H9 (cell line): Measurements from ENCODE around the gene SLC37A2. TPM values are rescaled to one million over a fixed set of nuclear protein-coding genes. Genes with fewer than 3 reads are reported as not detected.
A peak's percentile ranks its signal among the peaks of the same experiment; 100 is the strongest.

Source experiments
- DNase-seq: peaks from one replicate; pipeline ENCODE4 v3.0.0-alpha.2; 2017
- H2AFZ ChIP-seq: one replicate; pipeline ENCODE4 v1.6.1; 2013; ENCODE audit warnings: mild to moderate bottlenecking, low read length, control low read depth, moderate library complexity
- H2AK5ac ChIP-seq: 2 replicates; pipeline ENCODE4 v1.6.1; 2013; ENCODE audit warnings: low read length, control low read depth, mixed read lengths; ENCODE audit not compliant: insufficient read length
- H2BK120ac ChIP-seq: one replicate; pipeline ENCODE4 v1.6.1; 2013; ENCODE audit warnings: low read depth, mild to moderate bottlenecking, low read length, control low read depth, inconsistent platforms; ENCODE audit not compliant: poor library complexity, severe bottlenecking
- H2BK12ac ChIP-seq: 2 replicates; pipeline ENCODE4 v1.6.1; 2013; ENCODE audit warnings: low read length, control low read depth, mixed read lengths, low read depth; ENCODE audit not compliant: insufficient read length
- H2BK15ac ChIP-seq: 2 replicates; pipeline ENCODE4 v1.6.1; 2013; ENCODE audit warnings: low read depth, low read length, control low read depth
- H2BK20ac ChIP-seq: one replicate; pipeline ENCODE4 v1.6.1; 2013; ENCODE audit warnings: low read depth, mild to moderate bottlenecking, low read length, control low read depth, inconsistent platforms; ENCODE audit not compliant: poor library complexity, severe bottlenecking
- H2BK5ac ChIP-seq: 2 replicates; pipeline ENCODE4 v1.6.1; 2013; ENCODE audit warnings: low read length, control low read depth, mixed read lengths; ENCODE audit not compliant: insufficient read length
- H3K14ac ChIP-seq: 2 replicates; pipeline ENCODE4 v1.6.1; 2013; ENCODE audit warnings: low read length, control low read depth; ENCODE audit not compliant: insufficient read depth
- H3K18ac ChIP-seq: 2 replicates; pipeline ENCODE4 v1.6.1; 2013; ENCODE audit warnings: low read depth, mild to moderate bottlenecking, mixed read lengths, low read length, control low read depth; ENCODE audit not compliant: insufficient read length
- H3K23ac ChIP-seq: 2 replicates; pipeline ENCODE4 v1.6.1; 2013; ENCODE audit warnings: low read length, control low read depth, mixed read lengths, low read depth; ENCODE audit not compliant: insufficient read length
- H3K23me2 ChIP-seq: 2 replicates; pipeline ENCODE4 v1.6.1; 2013; ENCODE audit warnings: low read depth, mild to moderate bottlenecking, mixed read lengths, low read length, control low read depth; ENCODE audit not compliant: insufficient read length, poor library complexity, severe bottlenecking
- H3K27ac ChIP-seq: 2 replicates; pipeline ENCODE4 v1.5.1; 2013; ENCODE audit warnings: low read length, control low read depth, mixed read lengths, low read depth; ENCODE audit not compliant: insufficient read length
- H3K27me3 ChIP-seq: 2 replicates; pipeline ENCODE4 v1.6.1; 2013; ENCODE audit warnings: low read length, control low read depth, inconsistent platforms; ENCODE audit not compliant: insufficient read depth
- H3K4ac ChIP-seq: 2 replicates; pipeline ENCODE4 v1.6.1; 2013; ENCODE audit warnings: low read depth, mild to moderate bottlenecking, control low read depth, inconsistent platforms, low read length, moderate library complexity
- H3K4me1 ChIP-seq: 2 replicates; pipeline ENCODE4 v1.6.1; 2013; ENCODE audit warnings: low read length, control low read depth, inconsistent platforms; ENCODE audit not compliant: insufficient read depth
- H3K4me2 ChIP-seq: 2 replicates; pipeline ENCODE4 v1.6.1; 2013; ENCODE audit warnings: low read length, control low read depth, mixed read lengths; ENCODE audit not compliant: insufficient read length, insufficient read depth
- H3K56ac ChIP-seq: 2 replicates; pipeline ENCODE4 v1.6.1; 2013; ENCODE audit warnings: low read depth, mild to moderate bottlenecking, mixed read lengths, low read length, control low read depth; ENCODE audit not compliant: insufficient read length
- H3K79me1 ChIP-seq: 2 replicates; pipeline ENCODE4 v1.6.1; 2013; ENCODE audit warnings: low read depth, mild to moderate bottlenecking, moderate library complexity, low read length, control low read depth, inconsistent platforms; ENCODE audit not compliant: insufficient read depth, poor library complexity, severe bottlenecking
- H3K79me2 ChIP-seq: 2 replicates; pipeline ENCODE4 v1.6.1; 2013; ENCODE audit warnings: low read length, control low read depth, inconsistent platforms; ENCODE audit not compliant: insufficient read depth
- H3K9ac ChIP-seq: 2 replicates; pipeline ENCODE4 v1.6.1; 2013; ENCODE audit warnings: low read length, control low read depth, mixed read lengths; ENCODE audit not compliant: insufficient read length; ENCODE audit errors: extremely low read depth
- H3K9me3 ChIP-seq: one replicate; pipeline ENCODE4 v1.6.1; 2013; ENCODE audit warnings: low read depth, low read length, inconsistent platforms; ENCODE audit not compliant: control insufficient read depth
- H3T11ph ChIP-seq: one replicate; pipeline ENCODE4 v1.6.1; 2013; ENCODE audit warnings: mild to moderate bottlenecking, low read length, control low read depth, inconsistent platforms
- H4K20me1 ChIP-seq: one replicate; pipeline ENCODE4 v1.6.1; 2013; ENCODE audit not compliant: control insufficient read depth, insufficient read length, insufficient read depth
- H4K5ac ChIP-seq: 2 replicates; pipeline ENCODE4 v1.6.1; 2013; ENCODE audit warnings: low read depth, mild to moderate bottlenecking, mixed read lengths, low read length, control low read depth; ENCODE audit not compliant: insufficient read length
- H4K8ac ChIP-seq: replicated peaks from 2 replicates; pipeline ENCODE4 v1.6.1; 2013; ENCODE audit warnings: low read length, control low read depth, mixed read lengths, low read depth; ENCODE audit not compliant: insufficient read length
- H4K91ac ChIP-seq: 2 replicates; pipeline ENCODE4 v1.6.1; 2013; ENCODE audit warnings: low read depth, mild to moderate bottlenecking, moderate library complexity, mixed read lengths, low read length, control low read depth; ENCODE audit not compliant: insufficient read length
- H3K27ac Mint-ChIP-seq, 3 experiments: 2 replicates in 2 of 3; 3 replicates in 1 of 3; pipeline ENCODE4 v1.8.0; 2020 to 2021; ENCODE audit warnings: mixed read lengths in 3 of 3, mild to moderate bottlenecking in 1 of 3, moderate library complexity in 1 of 3
- H3K27me3 Mint-ChIP-seq: 2 replicates; pipeline ENCODE4 v1.8.0; 2021; ENCODE audit warnings: low read depth, mild to moderate bottlenecking, moderate library complexity, mixed read lengths
- H3K36me3 Mint-ChIP-seq, 3 experiments: 2 replicates in 2 of 3; 3 replicates in 1 of 3; pipeline ENCODE4 v1.8.0; 2020 to 2021; ENCODE audit warnings: low read depth in 3 of 3, mixed read lengths in 3 of 3; ENCODE audit not compliant: insufficient read depth in 1 of 3
- H3K4me1 Mint-ChIP-seq, 2 experiments: 2 replicates each; pipeline ENCODE4 v1.8.0; 2020; ENCODE audit warnings: mixed read lengths in 2 of 2
- H3K4me3 Mint-ChIP-seq, 2 experiments: 2 replicates in 1 of 2; 3 replicates in 1 of 2; pipeline ENCODE4 v1.8.0; 2020 to 2021; ENCODE audit warnings: mild to moderate bottlenecking in 2 of 2, mixed read lengths in 2 of 2, moderate library complexity in 1 of 2
- H3K9me3 Mint-ChIP-seq, 2 experiments: 2 replicates in 1 of 2; 3 replicates in 1 of 2; pipeline ENCODE4 v1.8.0; 2020; ENCODE audit warnings: mild to moderate bottlenecking in 2 of 2, mixed read lengths in 2 of 2, moderate library complexity in 1 of 2
- CTCF ChIP-seq: fragments of 200-600 bp; sonication (generic); conservative IDR thresholded peaks from 3 replicates; pipeline ENCODE4 v1.8.0; 2021; ENCODE audit warnings: antibody characterized with exemption, mild to moderate bottlenecking
- WGBS: extraction: QIAGEN DNeasy Blood & Tissue Kit; methylation state at CpG from one replicate; pipeline ENCODE4 v1.1.7; 2013; ENCODE audit warnings: missing lambda C conversion rate, low lambda C conversion rate, mixed read lengths; ENCODE audit not compliant: insufficient read length; ENCODE audit errors: extremely low coverage; 5-methylcytosine and 5-hydroxymethylcytosine counted together
- total RNA-seq: library from RNA; stranded (reverse); gene quantifications from 2 replicates; pipeline ENCODE4 v1.2.1, GENCODE V29; 2021

Gene SLC37A2
- total RNA-seq, 1 experiment from 2014 or later: 1.2 TPM

- Histone ChIP-seq H3K79me2 (no peaks in the 10 kb centered on the region), H3K9me3 (no peaks in the 10 kb centered on the region), H2BK5ac (no peak overlapping the region), H3K23me2 (no peaks in the 10 kb centered on the region), H3K56ac (no peak overlapping the region), H3K14ac (no peak overlapping the region; the same call in 1 of the 2 replicates), H3K4me2 (no peak overlapping the region), H4K5ac (no peak overlapping the region), H4K91ac (no peak overlapping the region), H3K27me3 (no peaks in the 10 kb centered on the region), H2BK120ac (no peak overlapping the region), H4K20me1 (no peaks in the 10 kb centered on the region), H2AFZ (no peak overlapping the region), H3K18ac (no peak overlapping the region), H4K8ac (no peak overlapping the region), H3K4ac (no peak overlapping the region), H3K23ac (no peak overlapping the region), H3K9ac (no peak overlapping the region), H3K4me1 (no peaks in the 10 kb centered on the region), H2BK20ac (no peak overlapping the region), H3K27ac (no peak overlapping the region), H2BK15ac (no peak overlapping the region), H3K79me1 (no peaks in the 10 kb centered on the region), H2BK12ac (no peak overlapping the region), H2AK5ac (no peak overlapping the region), H3T11ph (no peak overlapping the region)
- Mint-ChIP-seq H3K27me3 (peaks cover 13% of the 10 kb centered on the region), H3K9me3 (no peaks in the 10 kb centered on the region), H3K27ac (peak overlapping the region in 1 of 3 experiments; percentile 63; a peak in 1 of 7 replicates), H3K4me1 (peaks cover 16 to 22% of the 10 kb centered on the region in 2 experiments), H3K36me3 (no peaks in the 10 kb centered on the region), H3K4me3 (no peak overlapping the region)
- TF ChIP-seq CTCF: no peak
- peak; percentile 27 for DNase-seq
- WGBS: no CpG with 5 or more reads among the region's 5 CpGs
These were observed 8.3 kb downstream of the SLC37A2 start for GRCh38 chr11:125071435-125071834.
